Activated CD8-positive, alpha-beta memory T cell treated with anti-CD3 and anti-CD28 coated beads, Interleukin-2, amount 10 ng/mL, durations not matched to agents 7 days and 5 days (primary cell): ENCODE measurements around the gene MPO. TPM values are rescaled to one million over a fixed set of nuclear protein-coding genes. Genes with fewer than 3 reads are reported as not detected.

ENCODE experiments used
- ATAC-seq: fragments of 150-1000 bp; cut with Tn5 transposase; one replicate; pipeline ENCODE4 v1.10.0; 2021; ENCODE audit warnings: moderate library complexity
- CTCF ChIA-PET: fragments of 350-600 bp; sonication (Branson Sonifier 250); formaldehyde crosslinking; loops from one replicate; lab custom pipeline; 2021; ENCODE audit warnings: antibody characterized with exemption; lab: Charles Lee
- DNase-seq: peaks from one replicate; pipeline ENCODE4 v3.0.0-alpha.2; 2020
- H3K27ac Mint-ChIP-seq: one replicate; pipeline ENCODE4 v1.8.0; 2021; ENCODE audit warnings: mild to moderate bottlenecking, mixed read lengths
- H3K27me3 Mint-ChIP-seq: one replicate; pipeline ENCODE4 v1.8.0; 2021; ENCODE audit warnings: mixed read lengths
- H3K36me3 Mint-ChIP-seq: one replicate; pipeline ENCODE4 v1.8.0; 2021; ENCODE audit warnings: mild to moderate bottlenecking, mixed read lengths
- H3K4me1 Mint-ChIP-seq: one replicate; pipeline ENCODE4 v1.8.0; 2021; ENCODE audit warnings: mixed read lengths
- H3K4me3 Mint-ChIP-seq: one replicate; pipeline ENCODE4 v1.8.0; 2021; ENCODE audit warnings: mild to moderate bottlenecking, moderate library complexity, mixed read lengths
- H3K9me3 Mint-ChIP-seq: one replicate; pipeline ENCODE4 v1.8.0; 2022; ENCODE audit warnings: low read depth, mixed read lengths
- total RNA-seq, 2 experiments: library from RNA; stranded (reverse); gene quantifications; one replicate each; pipeline ENCODE4 v1.2.3, GENCODE V29; 2021

MPO gene
- total RNA-seq, 2 experiments from 2014 or later, result 0.09 TPM; not detected in 1

- Mint-ChIP-seq H3K4me3 (no peak overlapping the region), H3K36me3 (no peaks in the 10 kb centered on the region), H3K27ac (no peak overlapping the region), H3K27me3 (peaks cover 54% of the 10 kb centered on the region), H3K9me3 (no peaks in the 10 kb centered on the region), H3K4me1 (no peaks in the 10 kb centered on the region)
- no peak for ATAC-seq
- DNase-seq, result no peak
- CTCF ChIA-PET, result no interaction called here
Measured at GRCh38 chr17:58294034-58294433, 13.3 kb upstream of the MPO start.

GRCh38 chr17:58291246-58291645 is 10.5 kb upstream of the MPO start:
- no peak for ATAC-seq
- no peaks in the 10 kb centered on the region for H3K4me1 Mint-ChIP-seq
- no peaks in the 10 kb centered on the region for H3K9me3 Mint-ChIP-seq
- no peak overlapping the region for H3K4me3 Mint-ChIP-seq
- DNase-seq, result peak; percentile 7
- H3K27me3 Mint-ChIP-seq, result peaks cover 52% of the 10 kb centered on the region
- no peak overlapping the region for H3K27ac Mint-ChIP-seq
- H3K36me3 Mint-ChIP-seq, result no peaks in the 10 kb centered on the region
- CTCF ChIA-PET, result interaction anchor here (1.0 kb wide), 1 partner anchor 26 kb away, joined by 3 read pairs; no protein-coding TSS in a partner anchor

- H3K27me3 Mint-ChIP-seq, result peaks cover 52% of the 10 kb centered on the region
- H3K9me3 Mint-ChIP-seq, result no peaks in the 10 kb centered on the region
- H3K4me1 Mint-ChIP-seq, result no peaks in the 10 kb centered on the region
- peak; percentile 9 for DNase-seq
- no peak overlapping the region for H3K4me3 Mint-ChIP-seq
- H3K27ac Mint-ChIP-seq, result no peak overlapping the region
- CTCF ChIA-PET, result interaction anchor here (0.8 kb wide), 1 partner anchor 128 kb away, joined by 3 read pairs; the partner anchor contains the start of gene RNF43
- ATAC-seq, result no peak
- no peaks in the 10 kb centered on the region for H3K36me3 Mint-ChIP-seq
Measured at GRCh38 chr17:58289869-58290268, 9.1 kb upstream of the MPO start.

DNA sequence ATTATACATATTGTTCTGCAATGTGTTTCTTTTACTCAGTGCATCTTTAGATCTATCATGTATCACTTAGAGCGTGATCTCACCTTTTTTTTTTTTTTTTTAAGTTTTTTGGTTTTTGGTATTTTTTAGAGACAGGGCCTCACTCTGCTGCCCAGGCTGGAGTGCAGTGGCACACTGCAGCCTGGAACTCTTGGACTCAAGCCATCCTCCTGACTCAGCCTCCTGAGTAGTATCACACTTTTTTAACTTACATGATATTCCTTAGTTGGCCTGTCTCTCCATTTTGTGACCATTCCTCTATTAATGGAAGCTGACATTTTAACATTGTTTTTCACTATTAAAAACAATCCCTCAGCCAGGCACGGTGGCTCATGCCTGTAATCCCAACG is 4.7 kb upstream of the MPO start:
- no peak for DNase-seq
- H3K27ac Mint-ChIP-seq, result no peak overlapping the region
- no peaks in the 10 kb centered on the region for H3K36me3 Mint-ChIP-seq
- no peaks in the 10 kb centered on the region for H3K4me1 Mint-ChIP-seq
- ATAC-seq, result no peak
- no peak overlapping the region for H3K4me3 Mint-ChIP-seq
- peaks cover 37% of the 10 kb centered on the region for H3K27me3 Mint-ChIP-seq
- CTCF ChIA-PET, result interaction anchor here (0.6 to 1.5 kb wide), 2 partner anchors 18 to 250 kb away, joined by 3 read pairs; no protein-coding TSS in a partner anchor
- H3K9me3 Mint-ChIP-seq, result no peaks in the 10 kb centered on the region

DNA sequence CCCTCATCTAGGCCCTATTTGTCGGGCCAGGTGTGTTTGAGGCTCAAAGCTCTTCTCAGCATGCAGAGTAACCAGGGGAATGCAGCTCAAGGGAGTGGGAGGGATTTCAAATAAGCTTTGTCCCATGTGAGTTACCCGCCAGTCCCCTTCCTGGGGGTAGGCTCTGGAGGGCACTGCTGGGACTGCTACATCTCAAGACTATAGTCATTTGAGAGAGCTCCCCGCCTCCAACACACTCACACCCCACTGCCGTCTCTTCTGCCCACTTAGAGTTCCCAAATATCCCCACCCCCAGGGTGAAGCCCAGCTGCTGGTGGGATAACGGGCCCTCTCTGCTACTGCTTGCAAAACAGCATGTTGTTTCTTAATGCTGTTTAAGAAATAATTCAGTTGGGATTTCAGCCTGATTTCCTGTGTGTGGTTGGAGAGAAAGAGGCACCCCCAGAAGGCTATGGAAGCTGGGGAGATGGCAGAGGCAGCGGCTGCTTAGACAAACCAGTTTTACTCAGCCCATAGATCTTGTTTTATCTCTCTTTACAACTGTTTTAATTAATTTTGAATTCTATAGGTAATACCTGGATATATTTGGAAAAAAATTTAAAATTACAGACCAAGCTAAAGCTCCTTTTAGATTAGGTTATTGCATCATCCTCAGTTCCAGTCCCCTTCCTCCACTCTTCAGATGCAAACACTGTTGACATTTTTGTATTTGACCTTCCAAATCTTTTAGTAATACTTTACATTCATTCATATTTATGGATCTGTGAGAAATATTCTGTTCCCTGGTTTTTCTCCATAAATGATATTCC is 4.1 kb upstream of the MPO start:
- ATAC-seq, result no peak
- Mint-ChIP-seq H3K27ac (no peak overlapping the region), H3K9me3 (no peaks in the 10 kb centered on the region), H3K4me1 (peaks cover 1% of the 10 kb centered on the region), H3K27me3 (peaks cover 37% of the 10 kb centered on the region), H3K4me3 (no peak overlapping the region), H3K36me3 (no peaks in the 10 kb centered on the region)
- CTCF ChIA-PET, result interaction anchor here (0.6 to 1.5 kb wide), 3 partner anchors 17 to 250 kb away, joined by 3 read pairs; no protein-coding TSS in a partner anchor
- peak; percentile 32 for DNase-seq

DNA sequence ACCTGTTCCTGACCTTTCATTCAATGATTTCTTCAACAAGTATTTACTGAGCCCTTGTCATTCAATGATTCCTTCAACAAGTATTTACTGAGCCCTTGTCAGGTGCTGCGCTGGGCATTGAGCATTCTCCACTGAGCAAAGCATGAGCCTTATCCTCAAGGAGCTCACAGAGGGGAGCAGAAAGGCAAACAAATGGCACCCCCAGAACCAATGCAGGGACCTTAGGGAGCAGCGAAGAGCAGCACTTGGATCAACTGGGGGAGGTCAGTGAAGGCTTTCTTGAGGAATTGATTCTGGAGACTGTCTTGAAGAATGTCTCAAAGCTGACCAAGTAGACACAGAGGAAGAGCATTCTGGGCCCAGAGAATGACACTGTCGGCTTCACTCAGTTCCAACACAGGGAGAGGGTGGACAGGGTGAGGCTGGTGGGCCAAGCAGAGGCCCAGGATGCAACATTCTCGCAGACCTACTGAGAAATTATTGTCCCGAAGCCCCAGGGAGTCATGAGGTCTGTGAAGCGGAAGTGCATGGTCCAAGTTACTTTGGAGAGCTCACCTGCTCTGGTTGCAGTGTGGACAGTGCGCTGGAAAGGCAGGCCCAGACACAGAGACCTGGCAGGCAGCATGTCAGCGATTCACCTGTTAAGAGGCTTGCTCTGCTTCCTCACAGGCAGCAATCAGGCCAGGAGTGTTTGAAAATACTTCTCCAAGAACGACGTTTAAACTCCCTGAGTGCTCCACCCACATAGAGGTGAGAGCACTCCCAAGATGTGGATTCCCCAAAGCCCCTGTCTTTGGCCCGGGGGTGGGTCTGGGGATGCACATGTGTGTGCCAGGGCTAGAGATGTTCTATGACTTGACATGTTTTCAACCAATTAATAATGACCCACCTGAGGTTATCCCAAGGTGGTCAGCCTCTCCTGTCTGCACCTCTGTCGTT is 3.2 kb upstream of the MPO start:
- Mint-ChIP-seq H3K9me3 (no peaks in the 10 kb centered on the region), H3K4me1 (peaks cover 5% of the 10 kb centered on the region), H3K27ac (no peak overlapping the region), H3K36me3 (no peaks in the 10 kb centered on the region), H3K4me3 (no peak overlapping the region), H3K27me3 (peaks cover 40% of the 10 kb centered on the region)
- CTCF ChIA-PET, result interaction anchor here (0.7 to 1.5 kb wide), 3 partner anchors 14 to 20 kb away, joined by 3 read pairs; no protein-coding TSS in a partner anchor
- no peak for ATAC-seq
- peak; percentile 36 for DNase-seq

GRCh38 chr17:58282442-58282841 is 1.7 kb upstream of the MPO start:
- CTCF ChIA-PET, result interaction anchor here (0.7 kb wide), 1 partner anchor 846 kb away, joined by 3 read pairs; no protein-coding TSS in a partner anchor
- Mint-ChIP-seq H3K4me3 (no peak overlapping the region), H3K4me1 (peaks cover 5% of the 10 kb centered on the region), H3K27ac (no peak overlapping the region), H3K9me3 (no peaks in the 10 kb centered on the region), H3K36me3 (no peaks in the 10 kb centered on the region), H3K27me3 (peaks cover 42% of the 10 kb centered on the region)
- DNase-seq, result peak; percentile 16
- ATAC-seq, result no peak

DNA sequence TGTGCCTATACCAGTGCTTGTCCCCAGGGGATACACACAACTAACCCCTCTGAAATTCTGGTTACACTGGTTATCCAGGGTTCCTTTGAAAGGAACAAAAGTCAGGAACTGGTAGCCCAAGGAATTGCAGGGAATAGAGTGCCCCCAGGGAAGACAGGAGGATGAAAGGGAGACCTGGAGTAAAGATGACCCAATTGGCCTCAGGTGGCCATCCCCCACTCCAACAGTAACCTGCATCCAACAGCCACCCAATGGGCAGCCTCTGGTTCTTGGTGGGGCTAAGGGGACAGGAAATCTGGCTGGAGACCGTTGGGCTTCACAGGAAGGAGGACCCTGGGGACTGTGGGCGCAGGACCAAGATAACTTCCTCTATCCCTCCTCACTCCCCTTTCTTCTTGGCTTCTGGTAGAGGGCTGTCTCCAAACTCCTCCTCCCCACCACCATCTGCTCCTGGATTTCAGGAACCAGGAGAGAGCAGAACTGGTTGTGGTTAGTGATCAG is 826 bp upstream of the MPO start:
- H3K27ac Mint-ChIP-seq, result no peak overlapping the region
- H3K4me3 Mint-ChIP-seq, result no peak overlapping the region
- H3K36me3 Mint-ChIP-seq, result no peaks in the 10 kb centered on the region
- DNase-seq, result peak; percentile 28
- CTCF ChIA-PET, result no interaction called here
- no peaks in the 10 kb centered on the region for H3K9me3 Mint-ChIP-seq
- H3K27me3 Mint-ChIP-seq, result peaks cover 44% of the 10 kb centered on the region
- H3K4me1 Mint-ChIP-seq, result peaks cover 5% of the 10 kb centered on the region
- no peak for ATAC-seq

- no peak for DNase-seq
- Mint-ChIP-seq H3K4me3 (no peak overlapping the region), H3K4me1 (peaks cover 5% of the 10 kb centered on the region), H3K27me3 (peaks cover 47% of the 10 kb centered on the region), H3K27ac (no peak overlapping the region), H3K36me3 (no peaks in the 10 kb centered on the region), H3K9me3 (no peaks in the 10 kb centered on the region)
- CTCF ChIA-PET, result interaction anchor here (1.4 kb wide), 1 partner anchor 30 kb away, joined by 4 read pairs; no protein-coding TSS in a partner anchor
- peak; percentile 25 for ATAC-seq
Measured at GRCh38 chr17:58279736-58280479, 827 bp downstream of the MPO start.

DNA sequence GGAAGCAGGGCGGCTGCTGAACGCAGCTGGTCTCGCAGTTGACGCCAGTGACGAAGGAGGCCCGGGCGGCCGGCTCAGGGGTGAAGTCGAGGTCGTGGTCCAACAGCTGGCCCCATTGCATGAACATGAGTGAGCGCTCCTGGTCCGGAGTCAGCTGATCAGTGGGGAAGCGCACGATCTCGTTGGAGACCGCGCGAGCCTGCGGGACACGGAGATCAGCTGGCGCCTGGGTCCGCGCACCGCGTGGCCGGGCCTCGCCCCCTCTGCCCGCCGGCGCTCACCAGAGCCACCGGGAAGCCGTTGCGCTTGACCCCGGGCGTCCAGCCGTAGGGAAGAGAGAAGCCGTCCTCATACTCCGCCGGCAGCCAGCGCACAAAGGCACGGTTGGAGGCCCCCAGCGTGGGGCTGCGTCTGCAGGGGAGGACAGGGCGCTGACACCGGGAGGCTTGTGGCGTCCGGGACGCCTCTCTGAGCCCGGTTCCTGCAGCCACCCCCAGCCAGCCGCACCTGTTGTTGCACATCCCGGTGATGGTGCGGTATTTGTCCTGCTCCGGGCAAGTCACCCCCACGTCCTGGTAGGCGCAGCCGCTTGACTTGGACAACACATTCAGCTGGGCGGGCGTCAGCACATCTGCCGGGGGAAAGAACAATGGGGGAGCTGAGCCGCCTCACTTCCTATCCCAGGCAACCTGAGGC is 1.6 kb downstream of the MPO start:
- Mint-ChIP-seq H3K27ac (no peak overlapping the region), H3K36me3 (no peaks in the 10 kb centered on the region), H3K4me3 (no peak overlapping the region), H3K9me3 (no peaks in the 10 kb centered on the region), H3K4me1 (peaks cover 5% of the 10 kb centered on the region), H3K27me3 (peaks cover 47% of the 10 kb centered on the region)
- ATAC-seq (no peak), DNase-seq (peak; percentile 39)
- CTCF ChIA-PET, result interaction anchor here (1.4 kb wide), 1 partner anchor 29 kb away, joined by 4 read pairs; no protein-coding TSS in a partner anchor

DNA sequence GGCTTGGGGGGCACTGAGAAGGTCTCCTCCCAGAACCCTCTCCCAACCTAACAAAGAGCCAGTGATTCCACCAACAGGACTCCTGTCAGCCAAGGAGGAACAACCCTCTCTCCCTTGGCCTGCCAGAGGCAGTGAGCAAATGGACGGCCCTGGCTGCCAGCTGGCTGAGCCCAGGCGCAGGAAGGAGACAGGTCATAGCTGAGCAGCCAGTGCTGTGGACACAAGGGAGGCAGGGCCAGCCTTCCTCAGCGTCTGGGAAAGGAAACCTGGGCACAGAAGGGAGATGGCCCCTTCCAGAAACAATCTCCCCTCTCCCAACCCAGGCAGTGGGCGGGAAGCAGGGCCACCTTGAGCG is 2.1 kb downstream of the MPO start:
- Mint-ChIP-seq H3K4me1 (peaks cover 9% of the 10 kb centered on the region), H3K27me3 (peaks cover 45% of the 10 kb centered on the region), H3K36me3 (no peaks in the 10 kb centered on the region), H3K9me3 (no peaks in the 10 kb centered on the region), H3K27ac (no peak overlapping the region), H3K4me3 (no peak overlapping the region)
- CTCF ChIA-PET, result no interaction called here
- DNase-seq (peak; percentile 26), ATAC-seq (no peak)
